ENCODE results near the gene SCLT1.
"Not testable (repeated sequence)": the region's sequence is repeated elsewhere in the genome, so short reads cannot be mapped to it uniquely, and the experiment has no call there.

The SCLT1 gene

DNA sequence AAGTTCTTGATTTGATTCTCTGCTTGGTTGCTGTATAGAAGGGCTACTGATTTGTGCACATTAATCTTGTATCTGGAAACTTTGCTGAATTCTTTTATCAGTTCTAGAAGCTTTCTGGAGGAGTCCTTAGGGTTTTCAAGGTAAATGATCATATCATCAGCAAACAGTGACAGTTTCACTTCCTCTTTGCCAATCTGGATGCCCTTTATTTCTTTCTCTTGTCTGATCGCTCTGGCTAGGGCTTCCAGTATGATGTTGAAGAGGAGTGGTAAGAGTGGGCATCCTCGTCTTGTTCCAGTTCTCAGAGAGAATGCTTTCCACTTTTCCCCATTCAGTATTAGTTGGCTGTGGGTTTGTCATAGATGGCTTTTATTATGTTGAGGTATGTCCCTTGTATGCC is 23.8 kb downstream of the SCLT1 start:
- DNase-seq: not testable (repeated sequence)

DNA sequence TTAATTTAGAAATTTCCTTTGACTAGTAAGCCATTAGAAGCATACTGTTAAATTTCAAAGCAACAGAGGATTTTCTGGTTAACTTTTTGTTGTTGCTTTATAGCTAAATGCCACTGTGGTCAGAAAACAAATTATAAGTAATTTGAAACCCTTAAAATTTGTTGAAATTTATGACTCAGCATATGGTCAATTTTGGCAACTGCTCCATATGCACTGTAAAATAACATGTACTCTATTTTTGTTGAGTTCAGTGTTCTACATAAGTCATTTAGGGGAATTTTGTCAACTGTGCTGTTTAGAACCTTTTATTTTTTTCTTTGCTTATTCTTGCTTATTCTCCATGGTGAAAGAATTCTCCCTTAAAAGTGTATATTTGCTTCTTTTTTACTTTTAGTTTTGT is 28.6 kb downstream of the SCLT1 start:
- DNase-seq: no peak

DNA sequence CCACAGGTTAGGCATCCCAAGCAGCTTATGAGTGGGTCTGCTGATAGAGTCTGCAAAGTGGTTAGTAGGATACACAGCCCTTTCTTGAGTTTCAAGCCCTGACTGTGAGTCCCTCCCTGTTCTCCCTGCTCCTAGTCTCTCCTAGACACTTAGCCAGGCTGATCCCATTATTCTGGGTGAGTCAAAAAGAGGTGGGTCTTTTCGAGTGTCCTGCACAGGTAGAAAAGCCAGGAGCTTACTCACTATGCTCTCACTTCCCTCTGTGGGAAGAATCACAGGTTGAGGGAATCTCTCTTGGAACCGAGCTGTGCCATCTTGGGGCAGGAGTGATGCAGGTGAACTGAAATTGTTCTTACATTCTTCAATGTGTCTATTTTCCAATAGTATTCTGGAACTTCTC is 29.7 kb downstream of the SCLT1 start:
- DNase-seq: no peak

- DNase-seq: no peak
These were observed 30.8 kb downstream of the SCLT1 start for GRCh38 chr4:129062580-129062979.

DNA sequence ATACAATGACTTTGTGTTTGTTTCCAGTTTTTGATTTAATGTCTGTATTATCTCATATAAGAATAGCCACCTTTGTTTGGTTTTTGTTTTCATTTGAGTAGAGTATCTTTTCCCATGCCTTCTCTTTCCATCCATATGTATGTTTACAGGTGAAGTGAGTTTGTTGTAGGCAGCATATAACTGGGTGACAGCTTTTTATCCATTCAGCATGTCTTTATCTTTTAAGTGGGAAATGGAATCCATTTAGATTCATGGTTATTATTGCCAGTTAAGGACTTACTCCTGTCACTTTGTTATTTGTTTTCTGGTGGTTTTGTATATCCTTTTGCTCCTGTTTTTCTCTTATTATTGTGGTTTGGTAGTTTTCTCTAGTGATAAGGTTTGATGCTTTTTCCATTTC is 34.3 kb downstream of the SCLT1 start:
- DNase-seq: no peak

DNA sequence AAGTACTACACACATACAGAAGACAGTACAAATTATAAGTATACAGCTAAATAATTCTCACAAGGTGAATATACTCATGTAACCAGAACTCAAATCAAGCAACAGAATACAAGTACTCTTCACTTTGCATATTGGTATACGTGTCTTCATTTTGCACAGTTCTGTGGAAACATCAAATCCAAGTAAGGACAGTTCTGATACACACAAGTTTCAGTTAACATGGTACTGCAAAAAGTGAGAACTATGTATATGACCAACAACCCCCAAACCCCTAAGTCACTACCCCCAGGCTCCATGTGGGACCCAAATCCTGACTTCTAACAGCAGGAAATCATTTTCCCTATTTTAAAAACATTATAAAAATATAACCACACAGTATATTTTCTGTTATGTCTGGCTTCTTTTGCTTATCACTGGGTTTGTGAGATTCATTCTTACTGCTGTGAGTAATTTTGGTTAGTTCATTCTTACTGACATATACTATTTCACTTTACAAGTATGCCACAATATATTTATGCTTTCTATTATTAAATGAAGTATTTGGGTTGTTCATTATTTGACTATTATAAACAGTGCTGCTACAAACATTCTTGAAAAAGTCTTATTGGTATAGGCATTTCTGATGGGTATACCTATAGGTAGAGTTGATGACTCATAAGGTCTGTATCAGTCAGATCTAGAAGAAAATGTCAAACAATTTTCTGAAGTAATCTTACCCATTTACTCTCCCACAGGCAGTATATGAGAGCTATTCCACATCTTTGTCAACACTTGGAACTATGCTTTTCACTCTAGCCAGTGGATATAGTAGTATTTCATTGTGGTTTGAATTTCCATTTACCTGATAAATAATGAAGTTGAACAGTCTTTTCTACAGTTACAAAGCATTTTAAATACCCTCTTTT is 47.0 kb downstream of the SCLT1 start:
- no peak for DNase-seq

DNA sequence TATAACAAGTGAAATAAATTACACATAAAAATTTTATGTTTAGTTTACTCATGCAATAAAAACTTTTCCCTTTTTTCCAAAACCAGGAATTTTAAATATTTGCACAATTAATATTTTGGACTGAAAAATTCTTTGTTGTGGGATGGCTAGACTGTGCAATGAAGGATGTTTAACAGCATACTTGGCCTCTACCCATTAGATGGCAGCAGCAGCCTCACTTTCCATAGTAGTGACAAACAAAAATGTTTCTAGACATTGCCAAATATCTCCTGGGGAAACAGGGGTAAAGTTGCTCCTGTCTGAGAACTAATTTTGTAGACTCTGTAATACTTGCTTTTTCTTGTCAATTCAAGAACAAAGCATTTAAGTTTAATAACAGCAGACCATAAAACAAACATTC is 49.8 kb downstream of the SCLT1 start:
- DNase-seq: no peak

GRCh38 chr4:129040471-129040870 is 52.9 kb downstream of the SCLT1 start:
- no peak for DNase-seq

- no peak for DNase-seq
These were observed 56.2 kb downstream of the SCLT1 start for GRCh38 chr4:129037093-129037492.

GRCh38 chr4:129014566-129015509 is 78.5 kb downstream of the SCLT1 start:
- no peak for DNase-seq

- DNase-seq: no peak
These were observed 85.2 kb downstream of the SCLT1 start for GRCh38 chr4:129008096-129008495.

- DNase-seq: no peak
These were observed 106.4 kb downstream of the SCLT1 start for GRCh38 chr4:128986908-128987307.

DNA sequence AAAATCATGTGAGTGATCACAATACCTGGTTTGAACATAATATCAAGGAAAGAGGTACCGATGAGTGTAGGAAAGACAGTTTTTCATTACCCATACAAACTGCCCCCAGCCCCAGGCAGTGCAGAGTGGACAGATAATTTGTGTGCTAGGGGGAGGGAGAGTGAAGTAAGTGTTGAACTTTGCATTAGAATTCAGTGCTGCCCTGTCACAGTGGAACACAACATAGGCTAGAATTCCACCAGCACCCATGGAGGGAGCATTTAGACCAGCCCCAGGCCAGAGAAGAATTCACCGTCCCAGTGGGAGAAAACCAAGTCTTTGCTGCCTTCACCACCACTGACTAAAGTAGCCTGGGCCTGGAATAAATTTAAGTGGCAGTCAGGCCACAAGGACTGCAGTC is 107.3 kb downstream of the SCLT1 start:
- no peak for DNase-seq

DNA sequence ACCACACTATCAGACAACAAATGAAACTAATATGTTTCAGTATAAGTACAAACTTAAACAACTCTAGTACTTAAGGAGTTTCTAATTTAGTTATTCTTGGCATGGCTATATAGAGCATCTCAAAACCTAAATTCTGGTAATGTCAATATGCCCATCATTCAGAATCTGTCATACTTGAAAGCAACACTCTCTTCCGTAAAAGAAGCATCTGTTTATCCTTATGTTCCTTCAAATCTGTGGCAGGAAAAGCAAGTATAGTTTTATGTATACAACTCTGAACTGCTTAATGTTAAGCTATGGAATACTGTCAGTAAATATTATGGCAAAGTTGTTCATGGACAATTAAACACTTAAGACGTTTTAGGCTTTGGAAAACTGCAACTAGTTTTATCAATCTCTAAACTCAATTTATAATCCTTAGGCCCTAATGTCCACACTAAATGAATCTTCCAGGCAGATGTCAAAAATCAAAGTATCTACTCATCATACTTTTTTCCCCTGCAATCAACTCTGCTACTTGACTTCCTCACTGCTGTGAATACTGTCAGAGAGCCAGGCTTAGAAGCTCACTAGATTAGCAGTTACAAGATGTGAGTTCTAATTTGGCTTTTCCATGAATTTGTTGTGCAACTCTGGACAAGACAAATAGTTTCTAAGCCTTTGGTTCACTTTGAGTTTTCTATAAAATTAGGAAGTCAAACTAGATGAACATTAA is 109.4 kb downstream of the SCLT1 start:
- no peak for DNase-seq

- DNase-seq: no peak
These were observed 112.0 kb downstream of the SCLT1 start for GRCh38 chr4:128981377-128981776.

DNA sequence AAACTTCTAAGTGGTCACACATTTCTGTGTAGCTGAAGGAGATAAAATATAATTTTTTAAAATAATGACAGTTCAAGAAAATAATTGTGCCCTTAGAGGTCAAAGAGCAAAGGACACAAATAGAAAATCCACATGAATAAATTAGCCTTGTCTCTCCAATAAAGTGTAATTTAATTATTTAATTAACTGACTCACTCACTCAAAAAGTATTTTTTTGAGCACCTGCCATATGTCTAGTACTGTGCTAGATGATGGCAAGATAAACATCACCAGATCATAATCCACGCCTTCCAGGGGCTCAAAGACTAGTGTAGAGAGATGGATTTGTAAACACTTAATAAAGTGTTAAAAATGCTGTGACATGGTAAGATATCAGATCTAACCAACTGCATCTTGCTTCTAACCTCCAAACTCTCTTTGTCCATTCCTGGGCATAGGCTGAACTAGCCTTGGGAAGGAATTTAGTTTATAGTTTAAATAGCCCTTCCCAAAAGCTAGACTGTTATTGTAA is 112.5 kb downstream of the SCLT1 start:
- no peak for DNase-seq

DNA sequence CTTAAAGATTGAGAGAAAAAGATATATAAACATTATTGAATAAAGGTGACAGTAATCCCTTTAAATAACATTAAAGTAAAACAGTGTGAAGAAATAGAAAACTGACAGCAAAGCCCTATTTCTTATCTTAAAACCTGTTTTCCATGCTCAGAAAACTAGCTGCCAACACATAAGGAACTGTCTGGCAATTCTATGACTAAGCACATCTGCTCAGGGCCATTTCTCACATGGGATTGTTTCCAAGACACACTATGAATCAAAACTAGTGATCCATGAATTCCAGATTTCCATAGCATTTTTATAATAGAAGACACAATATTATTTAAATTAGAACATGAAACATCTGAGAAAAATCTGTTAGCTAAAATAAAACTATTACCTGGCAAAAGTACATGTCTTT is 113.4 kb downstream of the SCLT1 start:
- DNase-seq: no peak

DNA sequence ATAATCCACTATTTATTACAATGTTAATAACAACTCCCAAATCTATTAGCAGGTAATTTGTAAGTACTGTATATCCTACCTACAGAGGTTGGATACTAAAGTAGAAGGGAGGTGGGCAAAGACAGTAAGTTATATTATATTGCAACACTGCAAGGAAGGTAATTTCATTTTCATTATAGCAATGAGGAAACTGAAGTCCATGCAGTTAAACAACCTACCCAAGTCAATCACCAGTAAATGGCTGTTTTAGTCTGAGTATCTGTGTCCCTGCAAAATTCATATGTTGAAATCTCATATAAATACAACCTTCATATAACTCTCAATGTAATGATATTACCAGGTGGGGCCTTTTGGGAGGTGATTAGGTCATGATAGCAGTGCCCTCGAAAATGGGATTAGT is 114.4 kb downstream of the SCLT1 start:
- no peak for DNase-seq

GRCh38 chr4:128974136-128974581 is 119.2 kb downstream of the SCLT1 start:
- DNase-seq: no peak

GRCh38 chr4:128973384-128973783 is 120.0 kb downstream of the SCLT1 start:
- DNase-seq: no peak

- DNase-seq: no peak
These were observed 131.9 kb downstream of the SCLT1 start for GRCh38 chr4:128961405-128961804.

DNA sequence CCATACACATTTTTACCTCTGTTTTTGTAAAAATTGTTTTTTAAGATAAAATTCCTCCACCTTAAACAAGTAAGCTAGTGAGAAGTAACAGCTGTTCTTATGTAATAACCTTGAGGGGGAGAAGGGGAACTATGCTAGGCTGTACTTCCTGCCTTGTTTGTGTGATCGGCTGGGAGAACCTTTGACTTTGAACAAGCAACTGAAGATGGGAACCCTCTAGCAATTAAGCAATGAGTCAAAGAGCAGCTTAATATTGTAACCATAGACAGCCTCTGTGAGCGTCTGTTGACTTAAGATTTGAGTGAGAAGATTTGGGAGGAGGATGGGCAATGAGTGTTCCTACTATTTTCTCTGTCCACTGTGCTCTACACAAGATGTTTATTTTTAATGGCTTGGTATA is 135.1 kb downstream of the SCLT1 start:
- no peak for DNase-seq

GRCh38 chr4:128957459-128957858 is 135.9 kb downstream of the SCLT1 start:
- DNase-seq: no peak
